ENCODE results near the gene CTSE.

GRCh38 chr1:206005778-206006180, 17.9 kb downstream of the CTSE start:
- no peak for TF ChIP-seq CTCF (IDR thresholded peaks at IDR 0.05)
- TF ChIP-seq ZFX (IDR thresholded peaks at IDR 0.05; ENCODE audit: borderline replicate concordance): no peak

Data from 22Rv1 (cell line).